Prostate gland (tissue), 2 donors: Measurements from ENCODE around the gene KLHL3. TPM values are rescaled to one million over a fixed set of nuclear protein-coding genes. Genes with fewer than 3 reads are reported as not detected.

Experiments
- DNase-seq: peaks from one replicate; pipeline ENCODE4 v3.0.0-alpha.2; 2019; ENCODE audit warnings: low spot score
- H3K27ac ChIP-seq, 2 donors: fragments of 200-600 bp; sonication (generic); 2 replicates each; pipeline ENCODE4 v1.5.1; 2017 to 2019
- H3K27me3 ChIP-seq: fragments of 200-600 bp; sonication (generic); replicated peaks from 2 replicates; pipeline ENCODE4 v1.5.1; 2019; ENCODE audit not compliant: insufficient read depth
- H3K36me3 ChIP-seq, 2 donors: fragments of 200-600 bp; sonication (generic); 1 replicate in 1 of 2; 2 replicates in 1 of 2; pipeline versions ENCODE4 v1.5.1 to v1.8.1; 2017 to 2019
- H3K4me1 ChIP-seq: fragments of 200-600 bp; sonication (generic); replicated peaks from 2 replicates; pipeline ENCODE4 v1.5.1; 2019
- H3K4me3 ChIP-seq, 2 donors: fragments of 200-600 bp; sonication (generic); 2 replicates each; pipeline ENCODE4 v1.5.1; 2017 to 2019
- H3K9me3 ChIP-seq: fragments of 200-600 bp; sonication (generic); 2 replicates; pipeline ENCODE4 v1.5.1; 2017
- CTCF ChIP-seq, 4 experiments: fragments of 200-600 bp in 2 of 4; fragments of 450-650 bp in 2 of 4; sonication (generic) in 2 of 4; IDR thresholded peaks; 1 replicate in 3 of 4; 2 replicates in 1 of 4; pipeline ENCODE4 v1.5.1; 2016 to 2019; ENCODE audit warnings: antibody characterized with exemption in 4 of 4, mild to moderate bottlenecking in 2 of 4, moderate library complexity in 2 of 4
- POLR2A ChIP-seq: fragments of 450-650 bp; IDR thresholded peaks from one replicate; pipeline ENCODE4 v1.6.1; 2016; ENCODE audit warnings: antibody characterized with exemption, mild to moderate bottlenecking
- POLR2AphosphoS5 ChIP-seq: sonication (generic); formaldehyde crosslinking; IDR thresholded peaks from one replicate; pipeline ENCODE4 v1.6.1; 2017; ENCODE audit warnings: antibody characterized with exemption
- WGBS: methylation state at CpG from one replicate; pipeline ENCODE4 v1.1.5; 2018; 5-methylcytosine and 5-hydroxymethylcytosine counted together
- intact Hi-C: fragments of 100-400 bp; cut with DNase I; formaldehyde crosslinking; loops from one replicate; pipeline ENCODE4 v1.14.2; 2022
- total RNA-seq, 2 donors: library from RNA; depleted of rRNA; stranded (reverse); fragments of >200 nt; gene quantifications; one replicate each; pipeline ENCODE4 v1.1.0, GENCODE V29; 2016

Gene KLHL3
- total RNA-seq, 2 donors from 2014 or later, result 1.8 to 14.0 TPM

- Histone ChIP-seq H3K9me3 (no peaks in the 10 kb centered on the region), H3K4me1 (no peaks in the 10 kb centered on the region), H3K4me3 (no peak overlapping the region), H3K27ac (no peak overlapping the region), H3K27me3 (no peaks in the 10 kb centered on the region), H3K36me3 (no peaks in the 10 kb centered on the region)
- no peak for DNase-seq
- intact Hi-C loops, result no loop called here
- TF ChIP-seq POLR2A, result no peak
- no peak for TF ChIP-seq POLR2AphosphoS5
- TF ChIP-seq CTCF (IDR thresholded peaks at IDR 0.05), result no peak
- 74% methylated on average over 2 of the region's 2 CpGs for WGBS
These were observed 29.0 kb downstream of the KLHL3 start for GRCh38 chr5:137706841-137707240.

- no peak overlapping the region for H3K27ac ChIP-seq
- no peaks in the 10 kb centered on the region for H3K4me1 ChIP-seq
- no peaks in the 10 kb centered on the region for H3K9me3 ChIP-seq
- no peaks in the 10 kb centered on the region for H3K27me3 ChIP-seq
- no peak overlapping the region for H3K4me3 ChIP-seq
- intact Hi-C loops, result no loop called here
- DNase-seq, result no peak
- TF ChIP-seq POLR2AphosphoS5 (no peak), POLR2A (no peak)
- no peaks in the 10 kb centered on the region for H3K36me3 ChIP-seq
These were observed 30.8 kb downstream of the KLHL3 start for GRCh38 chr5:137705106-137705505.

GRCh38 chr5:137703565-137703964 is 32.3 kb downstream of the KLHL3 start:
- H3K36me3 ChIP-seq, result no peaks in the 10 kb centered on the region
- no peak overlapping the region for H3K4me3 ChIP-seq
- no peaks in the 10 kb centered on the region for H3K9me3 ChIP-seq
- no peaks in the 10 kb centered on the region for H3K27me3 ChIP-seq
- TF ChIP-seq POLR2A (no peak), POLR2AphosphoS5 (no peak), CTCF (IDR thresholded peaks at IDR 0.05) (no peak)
- no peak for DNase-seq
- intact Hi-C loops, result no loop called here
- H3K27ac ChIP-seq, result no peak overlapping the region
- WGBS, result 95% methylated on average over 5 of the region's 5 CpGs
- no peaks in the 10 kb centered on the region for H3K4me1 ChIP-seq

- H3K9me3 ChIP-seq, result no peaks in the 10 kb centered on the region
- H3K27ac ChIP-seq, result no peak overlapping the region
- H3K36me3 ChIP-seq, result no peaks in the 10 kb centered on the region
- TF ChIP-seq POLR2AphosphoS5 (no peak), POLR2A (no peak)
- 77% methylated on average over 3 of the region's 3 CpGs for WGBS
- no peaks in the 10 kb centered on the region for H3K4me1 ChIP-seq
- intact Hi-C loops, result no loop called here
- no peak overlapping the region for H3K4me3 ChIP-seq
- no peaks in the 10 kb centered on the region for H3K27me3 ChIP-seq
- no peak for DNase-seq
These were observed 35.6 kb downstream of the KLHL3 start for GRCh38 chr5:137700282-137700680.

GRCh38 chr5:137699336-137700281 is 36.3 kb downstream of the KLHL3 start:
- H3K27ac ChIP-seq, result no peak overlapping the region
- 32% methylated on average over 9 of the region's 9 CpGs for WGBS
- no peak for DNase-seq

More at GRCh38 chr5:137699336-137700281, 36.3 kb downstream of the KLHL3 start:
- TF ChIP-seq CTCF (IDR thresholded peaks at IDR 0.05) (no peak), POLR2A (no peak), POLR2AphosphoS5 (no peak)
- Histone ChIP-seq H3K4me1 (no peaks in the 10 kb centered on the region), H3K36me3 (no peaks in the 10 kb centered on the region), H3K27me3 (no peaks in the 10 kb centered on the region), H3K4me3 (no peak overlapping the region), H3K9me3 (no peaks in the 10 kb centered on the region)
- intact Hi-C loops, result no loop called here
